ENCODE data around the gene NFASC. TPM values are rescaled to one million over a fixed set of nuclear protein-coding genes. Genes with fewer than 3 reads are reported as not detected.

The NFASC gene
- total and polyA plus RNA-seq, 12 donors: 4.8 to 76.7 (median 44.8) TPM

DNA sequence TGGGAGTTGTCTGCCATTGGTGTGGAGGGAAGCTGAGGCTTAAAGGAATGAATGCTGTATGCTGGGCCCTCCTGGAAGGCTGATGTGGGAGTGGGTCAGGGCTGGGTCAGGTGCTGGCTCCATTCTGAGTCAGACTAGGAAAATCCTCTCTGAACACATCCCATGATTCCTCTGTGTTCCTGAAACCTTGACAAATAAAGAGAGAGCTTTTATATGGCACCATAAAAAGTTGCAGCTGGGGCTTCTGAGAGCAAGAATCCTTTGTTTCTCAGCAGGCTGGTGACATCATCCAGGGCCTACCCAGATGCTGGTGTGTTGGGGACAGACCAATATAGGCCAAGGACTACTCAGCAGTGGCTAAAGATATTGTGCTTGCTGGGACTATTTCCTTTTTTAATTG lies 27.8 kb upstream of the NFASC start:
- intact Hi-C loops (cut with DNase I): no loop called here
- H3K4me1 ChIP-seq (replicated peaks in 1 of 2): peaks cover 0 to 8% of the 10 kb centered on the region in 2 donors
- peak overlapping the region in 3 of 5 donors; percentile 11 to 65 (median 32) for H3K27ac ChIP-seq
- H3K9me3 ChIP-seq (replicated peaks in 1 of 3): no peaks in the 10 kb centered on the region
- no peaks in the 10 kb centered on the region for H3K27me3 ChIP-seq
- peak in 5 of 7 donors; percentile 33 to 66 (median 47) for DNase-seq
- no peak overlapping the region for H3K4me3 ChIP-seq
- H3K36me3 ChIP-seq (replicated peaks in 1 of 2): no peaks in the 10 kb centered on the region
- TF ChIP-seq POLR2A (IDR thresholded peaks at IDR 0.05): no peak
- TF ChIP-seq, protein P1, sequence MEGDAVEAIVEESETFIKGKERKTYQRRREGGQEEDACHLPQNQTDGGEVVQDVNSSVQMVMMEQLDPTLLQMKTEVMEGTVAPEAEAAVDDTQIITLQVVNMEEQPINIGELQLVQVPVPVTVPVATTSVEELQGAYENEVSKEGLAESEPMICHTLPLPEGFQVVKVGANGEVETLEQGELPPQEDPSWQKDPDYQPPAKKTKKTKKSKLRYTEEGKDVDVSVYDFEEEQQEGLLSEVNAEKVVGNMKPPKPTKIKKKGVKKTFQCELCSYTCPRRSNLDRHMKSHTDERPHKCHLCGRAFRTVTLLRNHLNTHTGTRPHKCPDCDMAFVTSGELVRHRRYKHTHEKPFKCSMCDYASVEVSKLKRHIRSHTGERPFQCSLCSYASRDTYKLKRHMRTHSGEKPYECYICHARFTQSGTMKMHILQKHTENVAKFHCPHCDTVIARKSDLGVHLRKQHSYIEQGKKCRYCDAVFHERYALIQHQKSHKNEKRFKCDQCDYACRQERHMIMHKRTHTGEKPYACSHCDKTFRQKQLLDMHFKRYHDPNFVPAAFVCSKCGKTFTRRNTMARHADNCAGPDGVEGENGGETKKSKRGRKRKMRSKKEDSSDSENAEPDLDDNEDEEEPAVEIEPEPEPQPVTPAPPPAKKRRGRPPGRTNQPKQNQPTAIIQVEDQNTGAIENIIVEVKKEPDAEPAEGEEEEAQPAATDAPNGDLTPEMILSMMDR (IDR thresholded peaks at IDR 0.05): no peak

DNA sequence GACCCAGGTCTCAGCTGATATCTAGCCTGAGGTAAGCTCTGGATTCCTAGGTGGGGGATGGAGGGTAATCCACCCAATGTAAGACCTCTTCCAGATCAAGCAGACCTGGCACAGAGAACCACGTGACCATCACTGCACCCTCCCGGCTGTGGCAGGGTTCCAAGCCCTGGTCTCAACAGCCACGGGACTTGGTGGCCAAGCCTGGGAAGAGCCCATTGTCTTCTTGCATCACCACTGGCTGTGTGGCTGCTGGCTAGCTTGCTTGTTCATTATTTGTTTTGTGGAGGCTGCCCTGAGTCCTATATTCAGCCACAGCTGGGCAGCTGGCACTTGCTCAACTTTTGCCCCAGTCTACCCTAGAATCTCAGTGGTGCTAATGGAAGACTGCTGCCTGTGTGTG lies 24.1 kb upstream of the NFASC start:
- intact Hi-C loops (cut with DNase I): no loop called here
- H3K4me1 ChIP-seq (replicated peaks in 1 of 2): peaks cover 0 to 8% of the 10 kb centered on the region in 2 donors
- H3K9me3 ChIP-seq (replicated peaks in 1 of 3): no peaks in the 10 kb centered on the region
- H3K27ac ChIP-seq: no peak overlapping the region
- 88 to 100% (median 93%) methylated on average over 3 of the region's 3 CpGs; no CpG with 5 or more reads in 1 of the 4 donors for WGBS, 4 donors
- no peaks in the 10 kb centered on the region for H3K36me3 ChIP-seq (replicated peaks in 1 of 2)
- TF ChIP-seq POLR2A (IDR thresholded peaks at IDR 0.05): no peak
- TF ChIP-seq, protein P1 (IDR thresholded peaks at IDR 0.05): no peak
- DNase-seq: no peak
- no peak overlapping the region for H3K4me3 ChIP-seq
- no peaks in the 10 kb centered on the region for H3K27me3 ChIP-seq

DNA sequence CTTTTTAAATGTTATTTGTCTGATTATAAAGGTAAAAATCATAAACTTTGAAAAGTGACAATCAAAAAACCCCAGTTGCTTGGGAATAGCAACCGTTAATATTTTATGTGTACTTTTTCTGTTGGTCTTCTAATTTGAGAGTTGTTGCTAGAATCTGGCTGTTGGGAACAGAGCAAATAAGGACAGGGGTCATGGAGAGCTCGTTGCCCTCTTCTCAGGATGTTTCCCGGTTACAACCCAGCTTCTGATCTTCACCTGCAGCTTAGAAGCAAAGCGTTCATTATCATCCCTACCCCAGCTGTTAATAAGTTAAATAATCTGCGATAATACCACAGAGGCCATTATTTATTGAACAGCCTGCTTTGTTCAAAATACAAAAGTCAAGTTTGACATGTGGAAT lies 22.1 kb upstream of the NFASC start:
- WGBS, 4 donors: 72 to 88% (median 82%) methylated on average over 5 of the region's 5 CpGs
- H3K4me3 ChIP-seq: no peak overlapping the region
- H3K4me1 ChIP-seq (replicated peaks in 1 of 2): peaks cover 0 to 8% of the 10 kb centered on the region in 2 donors
- no peaks in the 10 kb centered on the region for H3K36me3 ChIP-seq (replicated peaks in 1 of 2)
- intact Hi-C loops (cut with DNase I): no loop called here
- no peak for TF ChIP-seq POLR2A (IDR thresholded peaks at IDR 0.05)
- TF ChIP-seq, protein P1 (IDR thresholded peaks at IDR 0.05): no peak
- peak overlapping the region in 1 of 5 donors; percentile 10 for H3K27ac ChIP-seq
- H3K9me3 ChIP-seq (replicated peaks in 1 of 3): no peaks in the 10 kb centered on the region
- no peak for DNase-seq
- H3K27me3 ChIP-seq: no peaks in the 10 kb centered on the region

DNA sequence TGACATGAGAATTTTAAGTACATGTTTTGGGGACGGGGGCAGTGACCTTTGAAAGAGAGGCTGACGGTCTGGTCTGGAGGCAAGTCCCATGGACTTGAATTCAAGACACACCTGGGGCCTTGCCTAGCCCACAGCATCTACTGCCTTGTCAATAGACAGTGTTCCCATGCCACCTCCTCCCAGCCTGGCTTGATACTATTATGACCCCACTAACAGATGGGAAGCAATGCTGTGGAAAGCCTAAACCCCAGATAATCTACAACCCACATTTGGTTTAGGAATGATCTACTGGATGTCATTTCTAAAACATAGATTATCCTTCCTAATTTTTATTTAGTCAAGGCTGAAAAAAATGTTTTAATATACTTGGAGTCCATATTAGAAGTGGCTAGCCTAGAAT lies 17.8 kb upstream of the NFASC start:
- H3K4me1 ChIP-seq (replicated peaks in 1 of 2): peaks cover 0 to under 1% of the 10 kb centered on the region in 2 donors
- no peaks in the 10 kb centered on the region for H3K36me3 ChIP-seq (replicated peaks in 1 of 2)
- no peak overlapping the region for H3K4me3 ChIP-seq
- H3K9me3 ChIP-seq (replicated peaks in 1 of 3): no peaks in the 10 kb centered on the region
- WGBS, 4 donors: 93 to 100% (median 100%) methylated on average over 2 of the region's 2 CpGs
- H3K27ac ChIP-seq: no peak overlapping the region
- intact Hi-C loops (cut with DNase I): no loop called here
- DNase-seq: no peak
- TF ChIP-seq, protein P1 (IDR thresholded peaks at IDR 0.05): no peak
- no peak for TF ChIP-seq POLR2A (IDR thresholded peaks at IDR 0.05)
- H3K27me3 ChIP-seq: no peaks in the 10 kb centered on the region

Data from adrenal gland (tissue), 12 donors.